ENCODE measurements around the gene IL12B.
"Not testable (repeated sequence)": the region's sequence is repeated elsewhere in the genome, so short reads cannot be mapped to it uniquely, and the experiment has no call there.

The IL12B gene

GRCh38 chr5:159311063-159311462, 19.2 kb downstream of the IL12B start:
- no peak for TF ChIP-seq CTCF (IDR thresholded peaks at IDR 0.05; ENCODE audit: insufficient read depth, low read length, missing control alignments)
- CTCF ChIA-PET, result interaction anchor here (1.0 to 2.6 kb wide), 4 partner anchors 9 to 154 kb away, joined by 3 to 9 read pairs (median 6); no protein-coding TSS in a partner anchor
- POLR2A ChIA-PET, result no interaction called here
- no peak overlapping the region for H3K4me3 ChIP-seq (ENCODE audit: low read depth, low read length)
- no peak for DNase-seq (ENCODE audit: low read depth, low spot score)

GRCh38 chr5:159310511-159310910, 19.8 kb downstream of the IL12B start:
- H3K4me3 ChIP-seq (ENCODE audit: low read depth, low read length), result no peak overlapping the region
- CTCF ChIA-PET, result interaction anchor here (1.1 to 2.6 kb wide), 3 partner anchors 14 to 153 kb away, joined by 3 to 9 read pairs (median 7); no protein-coding TSS in a partner anchor
- no peak for DNase-seq (ENCODE audit: low read depth, low spot score)
- TF ChIP-seq CTCF (IDR thresholded peaks at IDR 0.05; ENCODE audit: insufficient read depth, low read length, missing control alignments), result no peak
- POLR2A ChIA-PET, result no interaction called here

- POLR2A ChIA-PET, result no interaction called here
- CTCF ChIA-PET, result interaction anchor here (1.1 to 2.6 kb wide), 4 partner anchors 7 to 153 kb away, joined by 3 to 9 read pairs (median 6); no protein-coding TSS in a partner anchor
- no peak for DNase-seq (ENCODE audit: low read depth, low spot score)
- no peak for TF ChIP-seq CTCF (IDR thresholded peaks at IDR 0.05; ENCODE audit: insufficient read depth, low read length, missing control alignments)
- no peak overlapping the region for H3K4me3 ChIP-seq (ENCODE audit: low read depth, low read length)
Measured at GRCh38 chr5:159309689-159310433, 20.4 kb downstream of the IL12B start.

GRCh38 chr5:159304961-159305595, 25.2 kb downstream of the IL12B start:
- ChIA-PET POLR2A (no interaction called here), CTCF (interaction anchor here (3.2 kb wide), 1 partner anchor 12 kb away, joined by 16 read pairs; no protein-coding TSS in a partner anchor)
- TF ChIP-seq CTCF (IDR thresholded peaks at IDR 0.05; ENCODE audit: insufficient read depth, low read length, missing control alignments), result no peak
- no peak for DNase-seq (ENCODE audit: low read depth, low spot score)
- no peak overlapping the region for H3K4me3 ChIP-seq (ENCODE audit: low read depth, low read length)

GRCh38 chr5:159303286-159303685, 27.0 kb downstream of the IL12B start:
- ChIA-PET CTCF (interaction anchor here (1.5 kb wide), 1 partner anchor 13 kb away, joined by 4 read pairs; no protein-coding TSS in a partner anchor), POLR2A (no interaction called here)
- no peak for DNase-seq (ENCODE audit: low read depth, low spot score)
- no peak overlapping the region for H3K4me3 ChIP-seq (ENCODE audit: low read depth, low read length)
- no peak for TF ChIP-seq CTCF (IDR thresholded peaks at IDR 0.05; ENCODE audit: insufficient read depth, low read length, missing control alignments)

GRCh38 chr5:159301929-159302860, 28.1 kb downstream of the IL12B start:
- POLR2A ChIA-PET; DNase-seq (ENCODE audit: low read depth, low spot score); H3K4me3 ChIP-seq (ENCODE audit: low read depth, low read length): not testable (repeated sequence)
- CTCF ChIA-PET, result interaction anchor here (2.7 kb wide), 1 partner anchor 14 kb away, joined by 9 read pairs; no protein-coding TSS in a partner anchor

All from AG04449 (cell line).